ENCODE data around the gene CD9.
"Not testable (repeated sequence)": the region's sequence is repeated elsewhere in the genome, so short reads cannot be mapped to it uniquely, and the experiment has no call there.

CD9 gene

GRCh38 chr12:6189028-6189427 is 11.2 kb upstream of the CD9 start:
- Histone ChIP-seq H2BK5ac (ENCODE audit: low read depth, low read length, poor library complexity) (no peak overlapping the region), H2AFZ (ENCODE audit: insufficient read depth, low read length, poor library complexity) (no peak overlapping the region), H3K79me2 (ENCODE audit: control insufficient read depth, insufficient read depth, low read length, poor library complexity) (peaks cover 3% of the 10 kb centered on the region), H3K27ac (ENCODE audit: low read depth, low read length) (no peak overlapping the region), H2AK5ac (ENCODE audit: low read length) (peak overlapping the region; percentile 45), H3K27me3 (ENCODE audit: insufficient read depth, low read length) (no peaks in the 10 kb centered on the region), H3K36me3 (ENCODE audit: control insufficient read depth in 1 of 2, insufficient read depth in 2 of 2, low read length in 2 of 2) (no peaks in the 10 kb centered on the region), H3K23ac (ENCODE audit: low read length) (no peak overlapping the region), H4K91ac (ENCODE audit: low read depth, low read length) (no peak overlapping the region), H3K4ac (ENCODE audit: low read depth, low read length) (no peak overlapping the region), H3K9me3 (ENCODE audit: insufficient read depth, low read depth, low read length) (peaks cover 4% of the 10 kb centered on the region), H4K8ac (ENCODE audit: low read depth, low read length) (no peak overlapping the region), H3K4me2 (ENCODE audit: low read length) (no peak overlapping the region), H3K14ac (ENCODE audit: low read length) (no peak overlapping the region), H3K4me1 (ENCODE audit: control insufficient read depth in 1 of 2, insufficient read depth in 2 of 2, low read length in 2 of 2) (peaks cover 10 to 19% of the 10 kb centered on the region in 2 experiments), H2BK12ac (ENCODE audit: low read length) (peak overlapping the region; percentile 10), H3K9ac (ENCODE audit: low read length) (no peak overlapping the region), H3K18ac (ENCODE audit: low read length) (no peak overlapping the region), H2BK120ac (ENCODE audit: insufficient read depth, low read length, poor library complexity) (no peak overlapping the region), H3K4me3 (ENCODE audit: low read depth, low read length) (no peak overlapping the region), H4K12ac (ENCODE audit: low read depth, low read length) (no peak overlapping the region), H3K79me1 (ENCODE audit: low read length) (peaks cover 16% of the 10 kb centered on the region)
- no CpG with 5 or more reads among the region's 5 CpGs for WGBS (ENCODE audit: extremely low coverage, insufficient coverage, insufficient read length)
- DNase-seq = no peak

DNA sequence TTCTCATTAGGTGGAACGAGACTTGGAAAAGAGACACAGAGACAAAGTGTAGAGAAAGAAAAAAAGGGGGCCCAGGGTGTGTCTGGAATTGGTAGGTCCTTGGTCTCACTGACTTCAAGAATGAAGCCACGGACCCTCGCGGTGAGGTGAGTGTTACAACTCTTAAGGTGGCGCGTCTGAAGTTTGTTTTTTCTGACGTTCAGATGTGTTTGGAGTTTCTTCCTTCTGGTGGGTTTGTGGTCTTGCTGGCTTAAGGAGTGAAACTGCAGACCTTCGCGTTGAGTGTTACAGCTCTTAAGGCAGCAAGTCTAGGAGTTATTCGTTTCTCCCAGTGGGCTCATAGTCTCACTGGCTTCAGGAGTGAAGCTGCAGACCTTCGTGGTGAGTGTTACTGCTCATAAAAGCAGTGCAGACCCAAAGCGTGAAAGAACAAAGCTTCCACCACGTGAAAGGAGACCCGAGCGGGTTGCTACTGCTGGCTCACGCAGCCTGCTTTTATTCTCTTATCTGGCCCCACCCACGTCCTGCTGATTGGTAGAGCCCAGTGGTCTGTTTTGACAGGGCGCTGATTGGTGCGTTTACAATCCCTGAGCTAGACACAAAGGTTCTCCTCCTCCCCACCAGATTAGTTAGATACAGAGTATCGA is 10.1 kb upstream of the CD9 start:
- no CpG with 5 or more reads among the region's 20 CpGs for WGBS (ENCODE audit: extremely low coverage, insufficient coverage, insufficient read length)
- Histone ChIP-seq H3K79me1 (ENCODE audit: low read length) (peaks cover 16% of the 10 kb centered on the region), H3K4me1 (ENCODE audit: control insufficient read depth in 1 of 2, insufficient read depth in 2 of 2, low read length in 2 of 2) (peaks cover 10 to 17% of the 10 kb centered on the region in 2 experiments)
- H4K91ac ChIP-seq (ENCODE audit: low read depth, low read length); H3K4me3 ChIP-seq (ENCODE audit: low read depth, low read length); H3K18ac ChIP-seq (ENCODE audit: low read length); DNase-seq; H2BK5ac ChIP-seq (ENCODE audit: low read depth, low read length, poor library complexity); H3K14ac ChIP-seq (ENCODE audit: low read length); H2BK120ac ChIP-seq (ENCODE audit: insufficient read depth, low read length, poor library complexity); H3K36me3 ChIP-seq (ENCODE audit: control insufficient read depth in 1 of 2, insufficient read depth in 2 of 2, low read length in 2 of 2); H3K4ac ChIP-seq (ENCODE audit: low read depth, low read length); H3K23ac ChIP-seq (ENCODE audit: low read length); H3K27me3 ChIP-seq (ENCODE audit: insufficient read depth, low read length); H4K12ac ChIP-seq (ENCODE audit: low read depth, low read length); H3K79me2 ChIP-seq (ENCODE audit: control insufficient read depth, insufficient read depth, low read length, poor library complexity); H3K9ac ChIP-seq (ENCODE audit: low read length); H2AK5ac ChIP-seq (ENCODE audit: low read length); H3K27ac ChIP-seq (ENCODE audit: low read depth, low read length); H2AFZ ChIP-seq (ENCODE audit: insufficient read depth, low read length, poor library complexity); H3K4me2 ChIP-seq (ENCODE audit: low read length); H3K9me3 ChIP-seq (ENCODE audit: insufficient read depth, low read depth, low read length); H2BK12ac ChIP-seq (ENCODE audit: low read length); H4K8ac ChIP-seq (ENCODE audit: low read depth, low read length): not testable (repeated sequence)

DNA sequence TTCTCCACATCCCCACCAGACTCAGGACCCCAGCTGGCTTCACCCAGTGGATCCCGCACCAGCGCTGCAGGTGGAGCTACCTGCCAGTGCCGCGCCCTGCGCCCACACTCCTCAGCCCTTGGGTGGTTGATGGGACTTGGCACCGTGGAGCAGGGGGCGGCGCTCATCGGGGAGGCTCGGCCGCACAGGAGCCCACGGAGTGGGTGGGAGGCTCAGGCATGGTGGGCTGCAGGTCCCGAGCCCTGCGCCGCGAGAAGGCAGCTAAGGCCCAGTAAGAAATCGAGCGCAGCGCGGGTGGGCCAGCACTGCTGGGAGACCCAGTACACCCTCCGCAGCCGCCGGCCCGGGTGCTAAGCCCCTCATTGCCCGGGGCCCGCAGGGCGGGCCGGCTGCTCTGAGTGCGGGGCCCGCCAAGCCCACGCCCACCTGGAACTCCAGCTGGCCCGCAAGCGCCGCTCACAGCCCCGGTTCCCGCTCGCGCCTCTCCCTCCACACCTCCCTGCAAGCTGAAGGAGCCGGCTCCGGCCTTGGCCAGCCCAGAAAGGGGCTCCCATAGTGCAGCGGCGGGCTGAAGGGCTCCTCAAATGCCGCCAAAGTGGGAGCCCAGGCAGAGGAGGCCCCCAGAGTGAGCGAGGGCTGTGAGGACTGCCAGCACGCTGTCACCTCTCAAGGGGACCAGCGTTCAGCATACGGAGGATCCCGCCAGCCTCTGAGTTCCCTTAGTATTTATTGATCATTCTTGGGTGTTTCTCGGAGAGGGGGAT is 9.3 kb upstream of the CD9 start:
- H3K27ac ChIP-seq (ENCODE audit: low read depth, low read length); H2BK120ac ChIP-seq (ENCODE audit: insufficient read depth, low read length, poor library complexity); H3K9ac ChIP-seq (ENCODE audit: low read length); H3K23ac ChIP-seq (ENCODE audit: low read length); H3K4me2 ChIP-seq (ENCODE audit: low read length); H2BK5ac ChIP-seq (ENCODE audit: low read depth, low read length, poor library complexity); H3K18ac ChIP-seq (ENCODE audit: low read length); H3K4me3 ChIP-seq (ENCODE audit: low read depth, low read length); H2BK12ac ChIP-seq (ENCODE audit: low read length); H3K79me2 ChIP-seq (ENCODE audit: control insufficient read depth, insufficient read depth, low read length, poor library complexity); H4K8ac ChIP-seq (ENCODE audit: low read depth, low read length); H3K4ac ChIP-seq (ENCODE audit: low read depth, low read length); H2AK5ac ChIP-seq (ENCODE audit: low read length); DNase-seq; H3K27me3 ChIP-seq (ENCODE audit: insufficient read depth, low read length); H3K9me3 ChIP-seq (ENCODE audit: insufficient read depth, low read depth, low read length); H2AFZ ChIP-seq (ENCODE audit: insufficient read depth, low read length, poor library complexity); H4K12ac ChIP-seq (ENCODE audit: low read depth, low read length); H3K36me3 ChIP-seq (ENCODE audit: control insufficient read depth in 1 of 2, insufficient read depth in 2 of 2, low read length in 2 of 2); H3K14ac ChIP-seq (ENCODE audit: low read length): not testable (repeated sequence)
- Histone ChIP-seq H4K91ac (ENCODE audit: low read depth, low read length) (peak overlapping the region; percentile 58), H3K4me1 (ENCODE audit: control insufficient read depth in 1 of 2, insufficient read depth in 2 of 2, low read length in 2 of 2) (peaks cover 10 to 16% of the 10 kb centered on the region in 2 experiments), H3K79me1 (ENCODE audit: low read length) (peaks cover 21% of the 10 kb centered on the region)
- no CpG with 5 or more reads among the region's 49 CpGs for WGBS (ENCODE audit: extremely low coverage, insufficient coverage, insufficient read length)

GRCh38 chr12:6192604-6193380 is 7.4 kb upstream of the CD9 start:
- peak overlapping the region; percentile 4 for H3K4ac ChIP-seq (ENCODE audit: low read depth, low read length)
- peaks cover 21% of the 10 kb centered on the region for H3K79me1 ChIP-seq (ENCODE audit: low read length)
- peak overlapping the region; percentile 14 for H4K8ac ChIP-seq (ENCODE audit: low read depth, low read length)
- no CpG with 5 or more reads among the region's 13 CpGs for WGBS (ENCODE audit: extremely low coverage, insufficient coverage, insufficient read length)
- H3K4me3 ChIP-seq (ENCODE audit: low read depth, low read length) = no peak overlapping the region
- peaks cover 4% of the 10 kb centered on the region for H3K9me3 ChIP-seq (ENCODE audit: insufficient read depth, low read depth, low read length)
- peak overlapping the region; percentile 45 for H2AK5ac ChIP-seq (ENCODE audit: low read length)
- no peaks in the 10 kb centered on the region for H3K27me3 ChIP-seq (ENCODE audit: insufficient read depth, low read length)
- peak overlapping the region; percentile 38 for H3K14ac ChIP-seq (ENCODE audit: low read length)
- H2BK5ac ChIP-seq (ENCODE audit: low read depth, low read length, poor library complexity) = peak overlapping the region; percentile 41
- DNase-seq = peak; percentile 75 to 79
- H3K27ac ChIP-seq (ENCODE audit: low read depth, low read length) = peak overlapping the region; percentile 76
- peak overlapping the region; percentile 81 for H2BK120ac ChIP-seq (ENCODE audit: insufficient read depth, low read length, poor library complexity)
- no peaks in the 10 kb centered on the region for H3K36me3 ChIP-seq (ENCODE audit: control insufficient read depth in 1 of 2, insufficient read depth in 2 of 2, low read length in 2 of 2)
- no peak overlapping the region for H3K9ac ChIP-seq (ENCODE audit: low read length)
- H3K23ac ChIP-seq (ENCODE audit: low read length) = no peak overlapping the region
- H2BK12ac ChIP-seq (ENCODE audit: low read length) = peak overlapping the region; percentile 47
- H4K12ac ChIP-seq (ENCODE audit: low read depth, low read length) = no peak overlapping the region
- peak overlapping the region; percentile 39 for H3K18ac ChIP-seq (ENCODE audit: low read length)
- no peak overlapping the region for H2AFZ ChIP-seq (ENCODE audit: insufficient read depth, low read length, poor library complexity)
- peak overlapping the region; percentile 93 for H4K91ac ChIP-seq (ENCODE audit: low read depth, low read length)
- H3K4me2 ChIP-seq (ENCODE audit: low read length) = no peak overlapping the region
- peaks cover 3% of the 10 kb centered on the region for H3K79me2 ChIP-seq (ENCODE audit: control insufficient read depth, insufficient read depth, low read length, poor library complexity)
- H3K4me1 ChIP-seq (ENCODE audit: control insufficient read depth in 1 of 2, insufficient read depth in 2 of 2, low read length in 2 of 2) = peaks cover 10 to 15% of the 10 kb centered on the region in 2 experiments

Measured in trophoblast cell (in vitro differentiated cells and primary cell).